Smooth muscle cell (in vitro differentiated cells): Measurements from ENCODE around the gene ST8SIA1. TPM values are rescaled to one million over a fixed set of nuclear protein-coding genes. Genes with fewer than 3 reads are reported as not detected.

Experiments
- DNase-seq: peaks from one replicate; lab custom pipeline; 2025; ENCODE audit not compliant: unreplicated experiment; lab: John Stamatoyannopoulos, UW
- H2AFZ ChIP-seq: fragments of 200-600 bp; sonication (generic); 2 replicates; pipeline ENCODE4 v1.6.0; 2016; ENCODE audit warnings: antibody characterized with exemption, low read depth, mild to moderate bottlenecking
- H3F3A ChIP-seq: fragments of 200-600 bp; sonication (generic); 2 replicates; pipeline ENCODE4 v1.6.0; 2017; ENCODE audit warnings: antibody characterized with exemption, low read depth
- H3K27ac ChIP-seq: fragments of 200-600 bp; sonication (generic); 2 replicates; pipeline ENCODE4 v1.5.1; 2016; ENCODE audit warnings: low read depth, mild to moderate bottlenecking
- H3K27me3 ChIP-seq: fragments of 200-600 bp; sonication (generic); 2 replicates; pipeline ENCODE4 v1.6.1; 2016; ENCODE audit warnings: low read depth, mild to moderate bottlenecking
- H3K36me3 ChIP-seq: fragments of 200-600 bp; sonication (generic); 2 replicates; pipeline ENCODE4 v1.5.1; 2016; ENCODE audit warnings: low read depth
- H3K4me1 ChIP-seq: fragments of 200-600 bp; sonication (generic); 2 replicates; pipeline ENCODE4 v1.5.1; 2016; ENCODE audit warnings: low read depth
- H3K4me2 ChIP-seq: fragments of 200-600 bp; sonication (generic); 2 replicates; pipeline ENCODE4 v1.6.0; 2016; ENCODE audit warnings: mild to moderate bottlenecking
- H3K4me3 ChIP-seq: fragments of 200-600 bp; sonication (generic); 2 replicates; pipeline ENCODE4 v1.5.1; 2016; ENCODE audit warnings: mild to moderate bottlenecking
- H3K79me2 ChIP-seq: fragments of 200-600 bp; sonication (generic); 2 replicates; pipeline ENCODE4 v1.6.0; 2016; ENCODE audit warnings: low read depth, mild to moderate bottlenecking
- H3K9ac ChIP-seq: fragments of 200-600 bp; sonication (generic); 2 replicates; pipeline ENCODE4 v1.6.0; 2016; ENCODE audit warnings: low read depth
- H3K9me3 ChIP-seq: fragments of 200-600 bp; sonication (generic); replicated peaks from 2 replicates; pipeline ENCODE4 v1.5.1; 2016; ENCODE audit warnings: low read depth
- H4K20me1 ChIP-seq: fragments of 200-600 bp; sonication (generic); 2 replicates; pipeline ENCODE4 v1.6.0; 2016; ENCODE audit warnings: low read depth
- CTCF ChIP-seq: fragments of 200-600 bp; sonication (generic); IDR thresholded peaks from 2 replicates; pipeline ENCODE4 v1.5.1; 2017; ENCODE audit warnings: borderline replicate concordance, mild to moderate bottlenecking, antibody characterized with exemption; ENCODE audit not compliant: insufficient read depth, poor library complexity, severe bottlenecking
- WGBS: methylation state at CpG from one replicate; pipeline ENCODE4 v1.1.7; 2016; ENCODE audit warnings: low lambda C conversion rate; 5-methylcytosine and 5-hydroxymethylcytosine counted together
- polyA plus RNA-seq: library from polyadenylated mRNA; unstranded; fragments of >200 nt; fragmentation: Nextera tagmentation; extraction: Ambion mirVana; gene quantifications from 2 replicates; pipeline ENCODE4 v1.2.1, GENCODE V29; 2016
- total RNA-seq: library from RNA; depleted of rRNA; stranded (reverse); fragments of >200 nt; gene quantifications from 2 replicates; pipeline ENCODE4 v1.2.3, GENCODE V29; 2014

The ST8SIA1 gene
- total and polyA plus RNA-seq, 2 experiments from 2014 or later = 3.7 to 5.3 TPM

- no peaks in the 10 kb centered on the region for H3K27me3 ChIP-seq
- no peaks in the 10 kb centered on the region for H3K9me3 ChIP-seq
- no peaks in the 10 kb centered on the region for H3K4me1 ChIP-seq
- H3K36me3 ChIP-seq = no peaks in the 10 kb centered on the region
- no peak overlapping the region for H2AFZ ChIP-seq
- no peaks in the 10 kb centered on the region for H3F3A ChIP-seq
- no peaks in the 10 kb centered on the region for H4K20me1 ChIP-seq
- H3K4me3 ChIP-seq = no peak overlapping the region
- no peak for TF ChIP-seq CTCF
- no peaks in the 10 kb centered on the region for H3K79me2 ChIP-seq
- no peak overlapping the region for H3K9ac ChIP-seq
- DNase-seq = no peak
- H3K4me2 ChIP-seq = no peak overlapping the region
- no peak overlapping the region for H3K27ac ChIP-seq
Observed at GRCh38 chr12:22173177-22173576, 161.3 kb downstream of the ST8SIA1 start.

DNA sequence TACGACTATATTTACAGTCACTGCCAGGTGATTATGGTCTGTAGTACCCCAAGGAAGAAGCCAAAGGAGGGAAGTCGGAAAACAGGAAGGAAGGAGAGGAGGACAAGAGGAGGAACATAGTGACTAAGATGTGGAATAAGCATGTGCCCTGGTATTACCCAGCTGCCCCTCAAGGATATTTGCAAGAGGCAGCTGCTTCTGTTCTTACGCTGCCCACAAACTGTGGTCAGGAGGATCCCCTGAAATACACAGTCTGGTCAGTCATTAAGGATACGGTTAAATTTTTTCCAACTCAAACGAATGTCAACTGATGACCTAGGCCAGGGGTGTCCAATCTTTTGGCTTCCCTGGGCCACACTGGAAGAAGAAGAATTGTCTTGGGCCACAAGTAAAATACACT, 162.0 kb downstream of the ST8SIA1 start:
- Histone ChIP-seq H3K27me3 (no peaks in the 10 kb centered on the region), H3K4me3 (no peak overlapping the region), H3K9me3 (no peaks in the 10 kb centered on the region), H3K4me2 (no peak overlapping the region), H3K36me3 (no peaks in the 10 kb centered on the region), H3K79me2 (no peaks in the 10 kb centered on the region), H3K27ac (no peak overlapping the region), H3K4me1 (no peaks in the 10 kb centered on the region), H2AFZ (no peak overlapping the region), H3F3A (no peaks in the 10 kb centered on the region), H4K20me1 (no peaks in the 10 kb centered on the region), H3K9ac (no peak overlapping the region)
- no peak for TF ChIP-seq CTCF
- no peak for DNase-seq
- 87% methylated on average over 5 of the region's 5 CpGs for WGBS

- Histone ChIP-seq H3F3A (no peaks in the 10 kb centered on the region), H3K79me2 (no peaks in the 10 kb centered on the region), H3K4me1 (no peaks in the 10 kb centered on the region), H3K4me3 (no peak overlapping the region), H3K9ac (no peak overlapping the region), H3K9me3 (no peaks in the 10 kb centered on the region), H3K36me3 (no peaks in the 10 kb centered on the region), H4K20me1 (no peaks in the 10 kb centered on the region), H2AFZ (no peak overlapping the region), H3K4me2 (no peak overlapping the region), H3K27ac (no peak overlapping the region), H3K27me3 (no peaks in the 10 kb centered on the region)
- DNase-seq = no peak
- no peak for TF ChIP-seq CTCF
Observed at GRCh38 chr12:22169376-22169775, 165.1 kb downstream of the ST8SIA1 start.

DNA sequence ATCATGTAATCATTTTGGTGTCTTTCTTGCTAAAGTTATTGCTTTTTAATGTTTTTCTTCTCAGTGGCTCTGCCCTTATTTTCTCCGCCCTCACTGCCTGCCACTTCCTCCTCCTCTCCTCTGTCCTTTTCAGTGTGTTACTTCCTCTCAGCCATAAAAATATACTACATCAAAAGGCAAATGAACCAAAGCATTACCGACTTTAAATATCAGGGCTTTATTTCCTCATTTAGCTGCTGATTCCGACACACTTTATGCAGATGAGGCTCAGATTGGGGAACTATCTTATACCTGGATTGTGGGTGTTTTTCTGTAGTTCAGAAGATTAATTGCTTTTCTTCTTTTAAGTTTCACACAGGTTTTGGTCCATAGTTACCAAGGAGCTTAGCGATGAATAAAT, 170.4 kb downstream of the ST8SIA1 start:
- no peaks in the 10 kb centered on the region for H3K4me1 ChIP-seq
- no peak overlapping the region for H3K27ac ChIP-seq
- H3K4me3 ChIP-seq = no peak overlapping the region
- H2AFZ ChIP-seq = no peak overlapping the region
- H4K20me1 ChIP-seq = no peaks in the 10 kb centered on the region
- H3K27me3 ChIP-seq = no peaks in the 10 kb centered on the region
- no peaks in the 10 kb centered on the region for H3K79me2 ChIP-seq
- TF ChIP-seq CTCF = no peak
- H3K36me3 ChIP-seq = no peaks in the 10 kb centered on the region
- no peak overlapping the region for H3K4me2 ChIP-seq
- no peaks in the 10 kb centered on the region for H3K9me3 ChIP-seq
- DNase-seq = no peak
- WGBS = 92% methylated on average over 4 of the region's 4 CpGs
- H3K9ac ChIP-seq = no peak overlapping the region
- H3F3A ChIP-seq = no peaks in the 10 kb centered on the region
